GM18870 (cell line): Measurements from ENCODE around the gene GAREM1.
"Not testable (repeated sequence)": the region's sequence is repeated elsewhere in the genome, so short reads cannot be mapped to it uniquely, and the experiment has no call there.

Source experiments
- ATAC-seq: cut with Tn5 transposase; IDR thresholded peaks from one replicate; pipeline ENCODE4 v1.9.1; 2021; ENCODE audit warnings: moderate library complexity; ENCODE audit not compliant: unreplicated experiment

GAREM1 gene

DNA sequence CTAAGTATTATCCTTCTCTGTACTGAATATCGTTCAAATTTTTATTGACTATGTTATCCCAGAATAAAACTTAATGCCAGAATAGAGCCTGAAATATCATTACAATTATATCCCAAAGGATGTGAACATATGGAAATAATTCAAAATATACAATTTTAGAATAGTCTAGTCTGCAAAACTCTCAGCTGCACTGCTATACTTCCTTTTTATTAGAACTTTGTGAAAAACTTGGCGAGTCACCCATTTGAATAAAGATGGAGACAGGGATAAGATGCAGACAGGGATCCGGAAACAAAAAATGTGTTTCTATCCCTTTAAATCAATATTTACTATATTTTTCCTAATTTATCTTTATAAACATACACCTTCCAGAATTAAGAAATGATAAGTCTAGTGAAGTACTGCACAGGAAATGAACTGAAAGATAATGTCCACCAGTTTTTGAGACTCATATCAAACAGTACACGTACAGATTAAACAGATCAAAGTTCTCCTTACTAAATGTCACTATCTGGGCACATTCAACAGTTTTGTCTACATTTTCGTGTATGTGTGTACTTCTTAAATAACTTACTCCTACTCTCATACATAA lies 173.0 kb downstream of the GAREM1 start:
- ATAC-seq = no peak

DNA sequence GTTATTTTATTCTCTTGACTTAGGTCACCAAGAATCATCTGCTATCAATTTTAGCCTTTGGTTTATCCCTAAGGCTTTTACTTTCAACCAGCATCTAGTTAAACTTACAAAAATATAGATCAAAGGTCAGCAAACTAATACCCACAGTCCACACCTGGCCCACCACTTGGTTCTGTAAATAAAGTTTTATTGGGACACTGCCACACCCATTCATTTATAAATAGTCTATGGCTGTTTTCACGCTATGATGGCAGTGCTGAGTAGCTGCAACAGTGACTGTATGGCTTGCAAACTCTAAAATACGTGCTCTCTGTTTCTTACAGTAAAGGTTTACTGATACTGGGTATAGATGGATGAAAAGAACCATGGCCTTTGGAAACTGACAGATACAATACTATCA lies 173.8 kb downstream of the GAREM1 start:
- ATAC-seq = no peak

DNA sequence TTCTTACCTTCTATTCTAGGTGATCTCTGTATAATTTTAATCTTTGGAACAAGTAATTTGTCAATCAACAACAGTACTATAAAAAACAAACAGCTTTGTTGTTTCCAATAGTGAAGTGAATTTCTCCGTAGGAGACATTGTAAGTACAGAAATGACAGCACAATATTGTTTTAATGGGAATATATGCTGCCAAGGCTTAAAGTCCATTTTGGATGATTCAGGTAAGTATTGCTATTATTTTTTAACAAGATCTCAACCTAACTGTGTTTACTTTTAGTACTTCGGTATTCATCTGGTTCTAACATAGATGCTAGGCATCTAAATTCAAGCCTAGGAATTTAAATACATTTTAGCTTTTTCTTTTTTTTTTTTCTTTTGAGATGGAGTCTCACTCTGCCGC lies 175.1 kb downstream of the GAREM1 start:
- no peak for ATAC-seq

DNA sequence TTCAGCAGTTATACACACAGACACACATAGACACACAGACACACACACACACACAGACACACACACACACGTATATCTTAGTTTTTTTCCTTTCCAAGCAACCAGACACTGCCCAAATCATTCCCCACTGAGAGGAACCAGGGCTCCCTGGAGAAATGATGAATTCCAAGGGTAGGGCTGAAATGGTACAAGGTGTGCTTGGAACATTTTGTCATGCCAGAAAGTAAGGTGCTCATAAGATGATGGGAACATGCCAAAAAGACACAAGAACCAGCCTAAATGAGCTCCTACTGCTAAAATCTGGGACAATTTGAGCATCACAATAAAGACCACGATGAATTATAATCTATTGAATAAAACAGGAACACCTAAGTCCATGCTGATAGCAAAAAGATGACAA lies 177.6 kb downstream of the GAREM1 start:
- no peak for ATAC-seq

DNA sequence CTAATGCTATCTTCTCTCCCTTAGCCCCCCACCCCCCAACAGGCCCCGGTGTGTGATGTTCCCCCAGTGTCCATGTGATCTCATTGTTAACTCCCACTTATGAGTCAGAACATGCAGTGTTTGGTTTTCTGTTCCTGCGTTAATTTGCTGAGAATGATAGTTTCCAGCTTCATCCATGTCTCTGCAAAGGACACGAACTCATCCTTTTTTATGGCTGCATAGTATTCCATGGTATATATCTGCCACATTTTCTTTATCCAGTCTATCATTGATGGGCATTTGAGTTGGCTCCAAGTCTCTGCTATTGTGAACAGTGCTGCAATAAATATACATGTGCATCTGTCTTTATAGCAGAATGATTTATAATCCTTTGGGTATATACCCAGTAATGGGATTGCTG lies 179.1 kb downstream of the GAREM1 start:
- ATAC-seq = not testable (repeated sequence)

DNA sequence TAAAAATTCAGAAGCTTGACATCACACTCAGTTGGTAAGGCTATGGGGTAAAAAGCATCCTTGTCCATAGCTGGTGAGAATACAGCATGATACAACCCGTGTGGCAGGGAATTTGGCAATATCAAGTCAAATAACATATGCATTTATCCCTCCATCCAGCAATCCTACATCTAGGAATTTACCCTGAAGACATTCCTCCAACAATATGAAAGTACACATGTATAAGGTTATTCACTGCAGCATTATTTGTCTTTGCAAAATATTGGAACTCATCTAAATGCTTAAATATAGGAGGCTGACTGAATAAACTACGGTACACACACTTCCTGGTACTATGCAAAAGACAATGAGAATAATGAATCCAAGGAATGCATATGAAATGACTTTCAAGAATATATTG lies 179.9 kb downstream of the GAREM1 start:
- ATAC-seq = no peak

DNA sequence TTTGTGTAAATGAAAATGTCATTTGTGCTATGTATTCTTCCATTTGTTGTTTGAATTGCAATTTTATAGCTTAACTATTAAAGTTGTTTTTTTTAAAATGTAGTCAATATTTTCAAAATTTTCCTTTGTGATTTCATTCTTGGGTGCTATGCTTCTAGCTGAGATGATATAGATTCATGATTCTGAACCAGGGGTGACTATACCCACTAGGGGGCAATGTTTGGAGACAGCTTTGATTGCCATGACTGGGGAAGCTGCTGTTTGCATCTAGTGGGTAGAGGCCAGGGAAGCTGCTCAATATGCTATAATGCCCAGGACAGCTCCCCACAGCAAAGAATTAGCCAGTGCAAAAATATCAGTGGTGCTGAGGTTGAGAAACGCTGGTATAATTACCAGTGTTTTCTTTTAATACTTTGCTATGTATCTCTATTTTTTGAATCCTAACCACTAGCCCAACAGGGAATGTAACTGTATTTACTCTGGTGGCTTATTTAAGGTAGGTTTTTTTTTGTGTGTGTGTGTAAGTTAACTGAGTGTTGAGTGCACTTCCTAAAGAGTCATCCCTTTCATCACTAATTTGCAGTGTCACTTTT lies 181.1 kb downstream of the GAREM1 start:
- ATAC-seq = peak; percentile 86

DNA sequence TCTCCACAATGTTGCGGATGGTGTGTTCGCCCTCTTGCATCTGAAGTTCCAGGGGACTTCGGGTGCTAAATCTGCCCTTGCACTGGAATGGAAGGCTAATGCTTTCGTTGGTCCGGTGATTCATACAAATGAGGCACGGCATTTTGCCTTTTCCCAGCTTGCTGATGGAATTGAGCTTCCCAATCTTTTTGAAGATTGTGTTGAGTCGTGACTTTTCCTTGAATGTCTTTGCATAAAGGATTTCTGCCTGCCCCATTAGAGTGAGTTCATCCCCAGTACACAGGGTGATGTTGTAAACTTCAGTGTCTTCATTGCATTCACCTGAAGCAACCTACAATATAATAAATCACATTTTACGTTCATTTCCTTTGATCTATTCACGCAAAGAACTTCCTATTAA lies 182.8 kb downstream of the GAREM1 start:
- ATAC-seq = no peak

DNA sequence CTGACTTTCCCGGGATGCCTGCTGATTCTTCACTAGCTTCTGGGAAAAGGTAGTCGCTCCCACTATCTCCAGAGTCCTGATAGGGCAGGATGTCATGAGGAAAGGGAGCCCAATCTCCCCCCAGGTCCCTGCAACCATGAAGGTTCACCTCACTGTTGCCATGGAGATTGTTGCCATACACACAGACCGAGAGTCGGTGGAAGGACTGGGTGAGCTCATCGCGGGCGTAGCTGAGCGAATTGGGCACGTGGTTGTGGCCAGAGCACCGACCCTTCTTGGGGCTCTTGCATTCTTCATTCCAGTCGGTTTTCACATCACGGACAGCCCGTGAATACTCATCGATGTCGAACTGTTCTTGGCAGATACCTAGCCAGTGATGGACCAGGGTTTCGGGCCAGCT lies 183.4 kb downstream of the GAREM1 start:
- ATAC-seq = no peak

DNA sequence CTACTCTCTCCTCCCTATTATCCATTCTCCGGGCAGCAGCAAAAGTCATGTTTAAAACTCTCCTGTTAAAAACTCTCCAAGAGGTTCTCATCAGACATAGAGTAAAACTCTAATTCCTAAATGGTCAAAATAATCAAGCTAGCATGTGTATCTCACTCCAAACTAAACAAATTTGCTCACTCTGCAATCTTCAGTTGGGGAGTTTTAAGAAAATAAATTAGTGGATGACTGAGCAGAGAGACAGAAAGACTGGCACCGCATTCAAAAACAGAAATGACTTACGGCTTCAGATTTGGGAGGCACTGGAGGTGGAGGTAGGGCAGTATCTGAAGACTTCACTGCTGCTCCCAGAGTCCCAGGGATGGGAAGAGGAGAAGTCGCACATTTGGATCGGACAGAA lies 183.9 kb downstream of the GAREM1 start:
- no peak for ATAC-seq

DNA sequence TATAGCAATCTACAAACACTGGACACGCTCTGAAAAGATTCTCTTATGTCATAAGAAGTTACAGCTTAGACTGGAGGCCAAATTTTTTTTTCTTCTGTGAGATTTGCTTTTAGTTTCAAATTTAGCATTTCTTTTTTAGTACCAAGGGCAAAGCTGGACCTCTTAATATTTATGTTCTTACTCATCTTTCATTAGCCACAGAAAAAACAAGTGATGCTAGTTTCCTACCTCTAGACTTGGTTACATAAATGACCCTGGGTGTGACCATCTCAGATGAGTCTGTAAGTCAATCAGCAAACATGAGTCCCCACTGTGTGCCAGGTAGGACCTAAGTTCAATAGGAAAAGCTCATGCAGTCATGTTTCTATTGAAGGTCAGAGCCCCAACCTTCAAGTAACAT lies 186.4 kb downstream of the GAREM1 start:
- no peak for ATAC-seq

DNA sequence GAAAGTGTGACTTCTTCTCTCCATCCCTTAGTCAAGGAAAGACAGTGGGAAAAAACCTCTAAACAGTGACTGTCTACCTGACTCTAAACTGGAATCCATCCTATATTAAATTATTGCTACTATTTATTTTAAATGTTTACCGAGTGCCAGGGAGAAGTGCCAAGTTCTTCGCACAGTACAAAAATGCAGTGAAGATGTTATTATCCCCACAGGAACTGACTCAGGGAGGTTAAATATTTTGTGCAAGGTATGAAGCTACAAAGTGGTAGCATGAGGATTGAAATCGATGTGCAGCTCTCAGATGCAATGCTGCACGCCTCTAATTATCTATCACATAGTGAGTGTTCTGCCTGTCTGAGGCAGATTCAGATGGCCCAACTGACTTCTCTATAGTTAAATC lies 189.8 kb downstream of the GAREM1 start:
- no peak for ATAC-seq

DNA sequence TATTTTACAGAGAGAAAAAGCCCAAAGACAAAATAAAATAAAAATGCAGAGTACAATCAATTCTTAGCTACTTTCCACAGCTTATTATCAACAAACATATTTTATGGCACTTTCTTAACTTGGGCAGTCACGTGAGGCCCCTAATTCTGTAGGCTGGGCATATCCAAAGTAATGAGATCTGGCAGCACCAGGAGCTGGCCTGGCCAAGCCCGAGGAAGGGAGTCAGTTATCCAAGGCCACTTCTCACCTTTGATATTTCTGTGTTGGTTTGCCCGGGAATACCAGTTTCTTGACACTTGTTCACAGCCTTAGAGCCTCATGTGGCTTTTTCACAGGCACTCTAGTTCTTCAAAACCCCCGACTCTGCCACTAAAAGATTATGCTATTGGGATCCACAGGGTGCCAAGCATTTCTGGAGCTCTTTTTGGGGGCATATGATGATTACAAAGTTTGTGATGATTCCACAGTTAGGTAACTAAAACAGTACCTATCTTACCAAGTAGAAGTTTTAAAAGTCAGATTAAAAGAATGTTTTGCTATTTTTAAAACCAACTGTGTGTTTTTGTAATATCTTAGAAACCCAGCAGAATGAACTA lies 190.4 kb downstream of the GAREM1 start:
- no peak for ATAC-seq

DNA sequence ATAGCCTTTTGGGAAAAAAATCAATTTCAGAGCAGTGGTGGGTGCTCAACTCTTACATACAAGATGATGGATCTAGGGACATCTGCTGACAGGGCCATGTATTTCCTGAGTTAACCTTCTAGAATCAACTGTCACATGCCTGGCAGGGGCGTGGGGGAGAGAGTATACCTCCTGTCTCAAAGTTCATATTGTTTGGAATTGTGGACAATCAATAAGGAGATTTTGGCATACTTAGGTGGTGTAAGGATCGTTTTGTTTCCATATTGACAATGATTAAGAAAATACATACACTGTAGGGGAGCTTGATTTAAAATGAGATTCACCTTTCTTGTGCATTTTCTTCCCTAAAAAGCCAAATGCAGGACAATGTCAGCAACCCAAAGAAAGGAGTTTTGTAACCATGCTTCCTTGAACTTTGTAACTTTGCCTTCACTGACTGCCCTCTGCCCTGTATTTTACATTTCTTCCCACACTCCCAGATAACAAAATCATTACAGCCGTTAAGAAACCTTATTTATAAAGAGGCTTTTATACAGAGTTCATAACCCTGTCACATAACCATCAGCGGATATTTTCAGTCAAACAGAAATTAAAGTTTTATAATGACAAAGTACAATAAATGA lies 192.4 kb downstream of the GAREM1 start:
- ATAC-seq = no peak

DNA sequence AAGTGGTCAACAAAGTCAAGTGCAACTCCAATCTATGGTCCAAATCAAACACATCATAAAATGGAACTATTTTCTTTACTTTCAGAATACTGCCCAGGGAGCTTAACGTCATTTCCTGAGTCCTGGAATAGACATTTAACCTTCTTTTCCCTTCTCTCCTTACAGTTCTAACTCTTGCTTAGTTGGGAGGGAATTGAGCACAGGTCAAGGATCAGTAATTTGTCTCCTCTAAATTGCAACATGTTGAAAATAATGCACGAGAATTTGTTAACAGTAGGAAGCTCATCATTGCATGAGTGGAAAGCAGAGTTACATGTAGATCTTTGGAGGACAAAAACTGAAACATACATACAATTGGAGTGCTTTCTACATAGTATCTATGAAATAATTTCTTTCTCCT lies 193.1 kb downstream of the GAREM1 start:
- ATAC-seq = no peak

DNA sequence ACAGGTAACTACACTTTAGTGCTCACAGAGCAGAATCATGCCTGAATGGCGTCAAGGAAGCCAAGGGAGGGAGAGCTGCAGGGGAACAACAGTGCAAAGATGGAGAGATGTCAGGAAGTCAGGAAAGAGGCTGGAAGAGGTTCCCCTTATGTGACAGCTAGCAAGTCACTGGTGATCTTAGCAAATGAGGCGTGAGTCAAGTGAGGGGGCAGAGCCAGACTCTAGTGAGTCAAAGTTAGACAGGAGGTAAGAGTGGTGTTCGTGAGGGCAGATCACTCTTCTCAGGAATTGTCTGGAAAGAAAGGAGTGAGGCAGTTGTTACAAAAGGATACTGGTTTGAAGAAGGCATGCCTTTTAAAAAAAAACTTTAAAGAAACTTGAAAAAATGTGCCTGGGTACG lies 193.8 kb downstream of the GAREM1 start:
- no peak for ATAC-seq

DNA sequence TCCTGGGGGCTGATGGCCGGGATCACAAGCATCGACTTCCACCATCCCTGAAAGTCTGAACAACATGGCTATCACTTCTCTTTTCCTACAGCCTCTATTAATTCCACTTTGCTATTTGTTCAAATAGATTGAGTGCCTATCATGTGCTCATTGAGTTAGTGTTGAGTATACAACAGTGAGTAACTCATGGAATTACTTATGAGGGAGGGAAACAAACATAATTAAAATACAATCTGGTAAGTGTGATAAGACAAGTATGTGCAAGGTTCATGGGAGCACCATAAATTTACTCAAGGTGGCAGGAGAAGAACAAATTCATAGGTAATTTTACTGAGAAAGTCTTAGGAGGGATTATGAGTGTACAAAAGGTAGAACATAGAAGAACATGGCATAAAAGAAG lies 194.4 kb downstream of the GAREM1 start:
- ATAC-seq = no peak

DNA sequence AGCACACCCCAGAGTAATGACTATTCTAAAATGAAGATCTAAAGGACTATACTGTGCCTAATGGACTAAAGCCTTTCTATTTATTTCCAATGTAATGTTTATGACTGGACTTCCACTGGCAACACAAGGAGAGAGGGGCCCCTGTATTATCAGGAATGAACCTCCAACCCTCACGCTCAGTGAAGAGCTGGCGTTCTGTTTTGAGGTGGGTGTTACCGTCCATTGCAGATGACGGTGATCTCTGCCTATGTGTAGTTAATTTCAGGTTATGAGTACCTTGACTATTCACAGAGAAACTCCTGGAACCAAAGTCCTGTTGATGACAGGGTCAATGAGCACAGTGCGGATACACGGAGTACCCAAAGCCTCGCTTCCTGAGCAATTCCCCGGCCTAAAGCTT lies 195.5 kb downstream of the GAREM1 start:
- no peak for ATAC-seq

DNA sequence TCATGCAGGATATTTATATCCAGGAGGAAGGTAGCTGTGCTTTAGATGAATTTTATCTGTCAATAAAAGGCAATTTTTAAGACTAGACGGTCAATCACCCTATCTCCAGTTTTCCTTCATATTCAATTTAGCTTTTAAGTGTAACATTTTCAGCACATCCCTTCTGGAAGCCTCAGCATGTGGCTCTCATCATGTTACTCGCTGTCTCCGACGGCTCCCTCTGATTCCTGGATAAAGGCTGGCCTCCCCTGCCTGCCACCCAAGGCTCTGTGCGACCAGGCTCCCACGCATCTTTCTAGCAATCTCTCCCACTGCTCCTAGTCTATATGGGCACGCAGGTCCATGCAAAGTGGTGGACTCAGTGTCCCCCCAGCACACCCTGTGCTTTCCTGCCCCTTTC lies 196.4 kb downstream of the GAREM1 start:
- ATAC-seq = no peak

DNA sequence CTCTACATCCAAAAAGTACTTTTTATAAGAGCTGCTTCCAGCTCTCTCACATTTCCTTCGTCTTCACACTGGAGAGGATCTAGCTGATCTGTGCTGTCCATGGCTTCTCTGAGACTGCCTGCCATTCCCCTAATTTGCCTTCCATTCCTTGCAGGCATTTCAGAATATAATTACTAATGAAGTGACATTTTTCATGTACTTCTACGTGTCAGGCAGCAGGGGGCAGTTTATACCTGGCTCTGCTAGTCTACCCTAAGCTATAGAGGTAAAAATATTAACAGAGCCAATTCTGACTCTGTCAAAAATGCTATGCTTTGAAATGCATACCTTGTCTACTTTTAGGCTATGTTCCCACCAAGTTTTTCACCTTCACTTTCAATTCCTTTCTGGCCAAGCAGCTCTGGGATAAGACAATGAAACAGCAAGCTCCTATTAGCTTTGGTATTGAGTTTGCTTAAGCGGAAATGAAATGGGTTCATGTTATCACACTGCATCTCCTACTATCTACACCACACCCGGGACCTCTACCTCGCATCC lies 198.9 kb downstream of the GAREM1 start:
- ATAC-seq = peak; percentile 82

DNA sequence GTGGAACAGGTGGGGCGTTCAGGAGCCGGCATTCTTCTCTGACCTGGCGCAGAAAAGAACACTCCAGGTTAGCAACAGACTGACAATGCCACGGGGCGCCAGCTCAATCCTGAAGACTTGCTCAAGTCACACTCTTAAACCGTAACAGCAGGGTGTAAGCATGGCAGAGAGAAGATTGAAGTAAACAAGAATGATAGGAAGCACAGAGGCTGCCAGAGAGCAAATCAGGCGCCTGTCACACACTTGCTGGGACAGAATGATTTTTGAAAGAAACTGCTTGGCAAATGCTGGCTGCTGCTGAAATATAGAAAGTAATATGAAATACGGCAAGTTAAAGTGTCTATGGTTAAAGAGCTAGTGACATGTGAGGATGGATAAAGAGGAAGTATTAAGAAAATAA lies 200.3 kb downstream of the GAREM1 start:
- no peak for ATAC-seq

DNA sequence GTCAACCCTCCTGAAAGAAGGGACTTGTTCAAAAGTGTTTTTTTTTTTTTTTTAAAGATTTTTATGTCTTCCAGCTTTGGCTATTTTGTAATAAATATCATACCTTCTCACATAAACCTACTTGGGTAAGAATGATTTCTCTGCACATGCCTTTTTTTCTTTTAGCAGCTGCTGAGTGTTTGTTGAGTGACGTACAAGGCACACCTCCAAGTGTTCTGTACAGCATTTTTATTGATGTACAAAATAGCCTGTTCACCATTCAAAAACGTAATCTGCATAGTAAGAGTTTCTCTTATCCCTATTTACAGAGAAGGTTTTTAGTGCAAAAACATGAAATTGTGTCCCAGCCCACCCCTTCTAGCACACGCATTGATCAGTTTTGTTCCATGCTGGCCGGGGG lies 203.2 kb downstream of the GAREM1 start:
- no peak for ATAC-seq
